GM21786 (cell line): Measurements from ENCODE around the gene MEIS2.

Experiments used
- ATAC-seq: cut with Tn5 transposase; IDR thresholded peaks from one replicate; pipeline ENCODE4 v1.9.1; 2021; ENCODE audit not compliant: unreplicated experiment

MEIS2 gene

DNA sequence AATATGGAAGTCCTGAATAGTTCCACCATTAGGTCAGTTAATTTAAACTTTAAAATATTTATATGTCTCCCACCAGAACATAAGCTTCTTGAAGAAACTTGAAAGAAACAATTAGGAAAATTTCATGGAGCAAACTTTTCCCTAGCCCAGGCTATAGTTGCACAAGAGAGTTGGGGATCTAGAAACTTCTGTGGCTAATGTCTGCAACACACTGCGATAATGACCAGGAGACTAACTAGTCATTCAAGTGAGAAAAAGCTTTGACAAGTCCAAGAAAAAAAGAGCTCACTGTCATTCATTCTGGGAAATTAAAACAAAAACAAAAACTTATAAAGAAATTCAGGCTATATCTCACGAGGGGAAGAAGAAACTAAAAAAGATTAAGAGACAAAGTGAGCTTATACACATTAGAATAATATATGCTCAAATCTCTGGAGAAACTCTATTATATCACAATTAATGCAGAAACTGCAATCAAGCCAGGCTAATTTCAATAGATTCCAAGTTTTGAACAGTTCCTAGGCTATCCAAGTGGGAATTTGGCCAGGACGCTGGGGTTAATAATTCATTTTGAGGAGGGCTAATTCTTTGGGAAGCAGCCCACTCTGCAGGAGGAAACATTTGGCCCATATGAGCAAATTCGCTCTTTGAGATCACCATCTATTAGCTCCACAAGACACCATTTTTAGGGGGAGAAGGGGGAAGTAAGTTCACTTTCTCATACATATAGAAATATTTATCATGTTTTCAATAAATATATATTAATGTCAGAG lies 134.6 kb downstream of the MEIS2 start:
- no peak for ATAC-seq

DNA sequence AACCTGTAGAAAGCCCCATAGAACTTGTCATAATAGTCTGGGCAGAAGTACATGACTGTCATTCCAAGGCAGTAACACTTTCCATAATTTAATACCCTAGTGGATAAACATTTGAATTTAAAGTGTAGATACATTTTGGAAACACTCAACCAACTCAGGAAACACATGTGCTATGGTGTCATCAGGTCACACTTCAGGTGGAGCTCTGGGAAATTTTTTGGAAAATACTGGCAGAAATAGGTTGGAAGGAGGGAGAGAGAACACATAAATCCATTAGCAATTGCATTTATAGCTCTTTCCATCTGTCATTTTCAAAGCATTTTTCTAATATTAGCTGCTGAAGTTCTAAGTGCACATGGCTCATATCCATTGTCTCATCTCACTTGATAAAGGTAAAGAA lies 135.7 kb downstream of the MEIS2 start:
- no peak for ATAC-seq

DNA sequence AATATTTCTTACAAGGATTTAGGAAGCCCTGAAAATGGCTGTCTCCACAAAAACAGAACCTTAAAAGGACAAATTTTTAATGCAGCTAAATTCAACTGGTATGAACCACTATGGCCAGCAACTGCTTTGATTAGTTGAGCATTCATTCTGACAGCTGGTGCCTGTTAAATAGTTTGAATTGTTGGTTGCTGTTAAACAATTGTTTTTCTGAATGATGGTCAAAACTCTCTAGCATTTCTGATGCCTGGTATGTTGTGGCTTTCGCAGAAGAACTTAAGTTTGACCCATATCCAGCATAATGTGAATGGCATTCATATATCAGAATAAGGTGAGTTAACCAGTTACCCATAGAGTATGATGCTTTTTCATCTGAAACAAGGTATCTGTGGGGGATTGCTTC lies 138.4 kb downstream of the MEIS2 start:
- no peak for ATAC-seq

DNA sequence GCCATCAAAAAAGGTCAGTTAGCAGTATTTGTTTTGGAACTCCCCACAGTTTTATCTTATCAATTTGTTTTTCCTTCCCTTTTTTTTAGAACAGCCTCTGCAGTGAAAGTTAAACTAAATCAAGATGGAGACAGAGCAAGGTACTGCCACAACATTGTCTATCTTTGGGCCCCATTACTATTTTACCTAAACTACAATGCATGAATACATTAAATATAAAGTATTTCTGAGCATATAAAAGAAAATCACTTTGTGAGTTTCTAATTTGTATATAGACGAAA lies 139.5 kb downstream of the MEIS2 start:
- no peak for ATAC-seq

DNA sequence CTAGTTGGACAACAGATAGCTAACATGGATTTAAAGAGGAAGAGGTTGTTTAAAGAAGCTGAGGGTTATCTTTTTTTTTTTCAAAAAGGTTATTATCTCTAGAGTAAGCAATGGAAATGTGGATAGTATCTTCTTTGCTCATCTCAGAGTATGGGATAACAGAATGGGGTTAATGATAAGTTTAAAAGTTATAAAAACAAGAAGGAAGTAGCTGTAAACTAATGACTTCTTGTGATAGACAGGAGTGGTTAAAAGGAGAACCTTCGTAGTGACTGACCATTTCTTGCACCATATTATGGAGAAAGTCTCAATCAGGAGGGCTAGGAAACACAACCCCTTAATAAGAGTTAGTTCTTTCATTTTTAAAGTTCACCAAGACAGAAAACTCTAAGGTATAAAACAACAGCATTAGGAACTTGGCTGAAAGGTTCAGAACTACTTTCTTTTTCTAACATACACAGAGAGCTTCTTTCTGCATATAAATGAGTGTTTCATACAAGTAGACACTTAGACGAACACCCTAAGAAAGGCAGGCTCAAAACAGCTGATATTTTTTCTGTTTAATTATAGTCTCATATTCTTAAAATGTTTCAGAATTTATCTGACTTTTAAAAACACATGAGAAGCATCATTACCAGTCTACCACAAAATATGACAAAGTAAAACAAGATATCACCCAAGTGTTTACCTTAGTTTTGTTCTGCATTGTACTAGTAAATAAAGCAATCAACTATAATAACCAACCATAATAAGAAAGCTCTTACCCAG lies 140.0 kb downstream of the MEIS2 start:
- no peak for ATAC-seq

DNA sequence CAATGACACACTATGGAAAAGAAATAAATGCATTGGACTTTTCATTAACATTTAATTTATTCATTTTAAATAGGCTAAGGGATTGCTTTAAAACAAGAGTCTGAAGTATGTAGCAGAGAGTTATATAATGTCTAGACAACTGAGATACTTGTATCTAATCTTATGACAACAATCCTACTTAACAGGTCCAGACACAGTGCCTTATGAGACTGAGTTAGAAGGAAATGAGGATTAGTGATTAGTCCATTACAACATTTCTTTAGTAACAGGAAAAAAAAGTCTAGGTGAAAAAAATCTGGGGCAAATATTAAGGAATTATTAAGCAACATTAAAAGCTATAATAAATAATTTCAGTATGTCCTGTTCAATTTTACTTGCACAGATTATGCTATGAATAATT lies 140.6 kb downstream of the MEIS2 start:
- no peak for ATAC-seq

DNA sequence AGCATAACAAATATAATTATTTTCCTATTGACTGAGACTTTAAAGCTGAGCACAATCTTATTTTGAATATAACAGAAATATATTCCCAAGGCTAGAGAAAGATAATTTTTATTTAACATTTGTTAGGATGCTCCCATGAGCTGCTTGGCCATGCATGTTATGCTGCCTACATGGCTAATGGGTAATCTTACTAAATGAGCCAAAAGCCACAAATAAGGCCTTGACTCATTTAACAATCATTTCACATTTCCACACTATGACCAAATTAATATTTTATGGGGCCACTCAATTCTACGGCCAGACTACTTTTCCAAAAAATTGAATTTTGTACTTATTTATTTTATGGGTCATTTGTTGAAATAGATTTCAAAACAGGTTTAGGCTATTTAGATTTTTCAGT lies 141.7 kb downstream of the MEIS2 start:
- ATAC-seq = no peak

DNA sequence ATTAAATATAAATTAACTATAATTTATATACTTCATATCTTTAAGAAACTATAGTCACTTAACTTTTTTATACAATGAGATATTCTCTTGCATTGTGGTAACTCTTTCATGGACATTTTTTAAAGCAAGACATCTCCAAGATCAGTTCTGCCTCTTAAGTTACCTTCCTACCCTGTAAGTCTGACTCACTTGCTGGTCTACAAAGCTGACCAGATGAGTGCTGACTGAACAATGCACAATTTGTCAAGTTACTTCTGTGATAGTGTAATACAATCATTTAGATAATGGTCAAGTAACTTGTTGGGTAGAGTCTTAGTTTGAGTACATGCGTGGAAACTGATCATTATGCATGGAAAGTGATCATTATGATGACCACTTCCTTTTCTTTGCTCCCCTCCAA lies 145.9 kb downstream of the MEIS2 start:
- no peak for ATAC-seq

DNA sequence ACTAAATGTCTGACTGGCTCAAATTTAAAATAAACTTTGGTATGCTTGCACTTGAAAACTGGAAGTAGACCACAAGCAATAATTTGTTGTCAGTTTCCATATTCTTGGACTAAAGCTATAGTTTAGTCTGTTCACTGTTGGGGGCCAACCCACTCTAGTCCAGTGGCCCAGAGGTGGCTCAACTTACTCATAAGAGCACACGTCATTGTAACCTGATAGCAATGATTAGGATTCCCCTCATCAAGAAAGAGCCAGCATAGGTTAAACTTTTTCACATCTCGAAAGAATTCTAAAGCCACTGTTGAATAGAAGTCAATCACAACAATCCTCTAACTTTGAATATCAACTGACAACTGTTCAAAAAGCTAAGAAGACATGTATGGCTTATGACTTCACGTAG lies 147.0 kb downstream of the MEIS2 start:
- ATAC-seq = no peak

DNA sequence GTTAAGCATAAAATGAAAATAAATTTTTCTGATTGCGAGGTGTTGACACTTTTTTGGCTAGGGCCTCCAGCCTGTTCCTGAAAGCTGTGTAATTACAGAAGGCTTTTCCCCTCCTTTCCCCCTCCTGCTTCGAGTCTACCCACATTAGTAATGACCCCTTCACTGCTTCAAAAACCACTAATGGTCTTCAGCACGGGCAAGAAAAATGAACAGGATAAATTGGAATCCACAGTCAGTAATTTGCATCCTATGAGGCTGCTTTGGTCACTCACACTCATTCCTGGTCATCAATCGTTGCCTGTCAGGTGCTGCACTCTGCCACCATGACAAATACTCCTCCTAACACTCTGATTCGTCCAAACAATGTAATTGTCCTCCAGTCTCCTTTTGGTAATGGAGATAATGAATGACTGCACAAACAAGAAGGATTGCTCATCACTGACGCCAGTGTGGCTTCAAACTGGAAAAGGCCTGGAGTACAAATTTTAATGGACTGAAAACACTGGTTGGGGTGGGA lies 148.6 kb downstream of the MEIS2 start:
- no peak for ATAC-seq

DNA sequence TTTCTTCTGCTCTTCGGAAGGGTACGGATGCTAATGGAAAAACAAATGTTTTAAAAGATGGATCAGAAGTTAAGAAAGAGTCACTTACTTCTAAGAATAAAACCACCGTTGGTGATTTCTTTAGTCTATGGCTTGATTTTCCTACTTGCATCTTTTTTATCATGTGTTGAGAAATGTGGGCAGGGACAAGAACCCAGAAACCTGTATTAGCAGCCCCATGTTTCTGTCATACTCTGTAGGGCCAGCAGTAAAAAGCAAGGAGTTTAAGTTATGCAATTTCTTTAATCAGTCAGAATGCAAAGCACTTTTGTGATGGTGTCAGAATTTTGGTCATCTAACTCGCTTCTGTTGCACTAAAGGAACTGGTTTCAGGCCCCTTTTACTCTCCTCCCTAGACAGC lies 150.0 kb downstream of the MEIS2 start:
- no peak for ATAC-seq

DNA sequence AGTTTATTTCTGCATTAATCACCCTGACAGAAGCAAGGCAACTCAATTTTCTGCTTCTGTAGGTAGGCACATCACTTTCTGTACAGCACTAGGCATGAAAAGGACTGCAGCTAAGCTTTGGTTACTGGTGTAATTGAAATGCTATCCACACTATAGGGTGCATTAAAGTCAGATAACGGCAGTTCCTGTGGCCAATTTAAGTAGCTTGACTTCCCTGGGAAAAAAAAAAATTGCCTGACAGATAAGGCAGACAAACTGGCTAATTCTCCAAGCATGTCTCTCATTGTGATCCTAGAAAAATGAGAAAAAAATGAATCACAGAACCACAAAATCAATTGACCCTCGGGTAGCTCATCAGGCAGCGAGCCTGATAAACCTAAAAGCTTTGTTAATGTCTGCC lies 151.4 kb downstream of the MEIS2 start:
- no peak for ATAC-seq

DNA sequence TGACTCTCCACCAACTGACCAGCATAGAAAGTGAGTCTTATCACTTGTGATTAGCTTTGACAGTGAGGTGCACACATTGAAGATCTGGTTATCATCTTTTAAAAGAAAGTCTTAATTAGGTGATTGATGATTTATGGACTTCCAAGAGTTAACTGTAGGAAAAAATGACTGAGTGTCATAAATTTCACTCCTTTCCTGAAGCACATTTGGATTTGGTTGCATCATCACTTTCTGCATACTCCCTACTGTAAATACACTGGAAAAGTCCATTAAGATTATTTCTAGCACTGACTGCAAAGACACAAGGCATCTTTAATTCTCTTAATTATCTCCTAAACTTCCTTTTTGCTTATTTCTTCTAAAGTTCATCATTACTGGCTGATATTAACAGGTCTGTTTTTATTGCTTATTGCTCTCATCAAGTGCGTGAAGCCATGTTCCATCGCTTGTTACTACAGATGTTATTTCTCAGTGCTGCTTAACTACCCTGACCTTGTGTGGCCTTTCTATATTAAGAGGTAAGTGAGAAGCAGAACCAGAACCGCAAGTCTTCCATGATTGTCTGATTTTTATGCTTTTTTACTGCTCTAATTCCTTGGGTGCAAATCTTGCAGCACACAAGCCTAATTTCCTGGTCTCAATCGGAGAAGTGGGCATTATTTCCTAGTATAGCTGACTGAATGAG lies 153.2 kb downstream of the MEIS2 start:
- ATAC-seq = no peak

DNA sequence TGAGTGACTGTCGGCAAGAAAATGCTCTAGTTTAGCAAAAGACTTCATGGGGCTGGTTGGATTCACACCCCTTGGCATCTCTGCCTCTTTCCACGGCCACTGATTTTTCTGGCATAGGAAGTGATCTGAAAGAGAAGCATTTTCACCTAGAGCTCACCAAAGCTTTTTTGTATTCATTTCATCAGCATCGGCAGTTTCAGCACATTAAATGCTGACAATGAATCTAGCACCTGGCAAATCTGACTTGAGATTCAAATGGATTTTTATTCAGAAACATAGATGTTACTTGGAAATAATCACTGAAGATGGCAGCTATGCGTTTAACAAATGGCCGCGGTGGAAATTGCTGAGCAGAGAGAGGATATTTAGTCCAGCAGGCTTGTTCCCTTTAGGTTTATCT lies 155.9 kb downstream of the MEIS2 start:
- ATAC-seq = no peak

DNA sequence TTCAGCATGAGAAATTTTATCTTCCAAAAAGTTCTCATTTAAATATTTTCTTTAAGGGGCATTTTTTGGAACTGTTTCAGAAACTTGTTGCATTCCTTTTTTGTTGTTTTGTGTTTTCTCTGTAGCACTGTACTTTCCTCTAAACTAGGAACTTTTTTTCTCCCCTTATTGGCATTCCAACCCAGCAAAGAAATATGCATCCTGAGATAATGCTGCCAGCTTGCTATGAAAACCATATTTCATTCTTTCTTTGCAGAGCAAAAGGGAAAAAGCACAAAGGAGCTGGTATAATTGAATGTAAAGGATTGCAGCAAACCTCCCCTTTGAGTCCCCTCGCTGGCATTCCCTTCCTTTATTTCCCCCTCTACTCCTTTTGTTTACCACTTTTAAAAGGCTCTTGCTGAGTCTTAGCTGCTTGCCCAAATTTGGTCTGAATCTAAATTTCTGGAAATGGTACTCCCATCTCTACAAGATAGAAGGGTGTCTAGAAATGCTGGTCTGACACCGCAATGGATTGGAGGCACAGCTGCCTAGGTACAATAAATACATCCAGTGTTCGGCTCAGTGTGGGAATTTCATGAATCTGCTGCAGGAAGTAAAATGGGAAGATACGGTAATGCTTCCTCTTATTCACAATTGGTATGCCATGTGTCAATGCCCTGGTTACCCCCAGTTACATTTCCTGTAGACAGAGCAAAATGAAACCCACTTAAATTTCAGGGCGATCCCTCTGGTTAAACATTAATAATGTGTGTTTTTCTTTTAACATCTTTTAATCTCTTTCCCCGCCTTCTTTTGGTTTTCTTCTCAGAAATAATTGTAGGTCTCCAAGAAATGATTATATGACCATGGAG lies 156.6 kb downstream of the MEIS2 start:
- ATAC-seq = no peak

DNA sequence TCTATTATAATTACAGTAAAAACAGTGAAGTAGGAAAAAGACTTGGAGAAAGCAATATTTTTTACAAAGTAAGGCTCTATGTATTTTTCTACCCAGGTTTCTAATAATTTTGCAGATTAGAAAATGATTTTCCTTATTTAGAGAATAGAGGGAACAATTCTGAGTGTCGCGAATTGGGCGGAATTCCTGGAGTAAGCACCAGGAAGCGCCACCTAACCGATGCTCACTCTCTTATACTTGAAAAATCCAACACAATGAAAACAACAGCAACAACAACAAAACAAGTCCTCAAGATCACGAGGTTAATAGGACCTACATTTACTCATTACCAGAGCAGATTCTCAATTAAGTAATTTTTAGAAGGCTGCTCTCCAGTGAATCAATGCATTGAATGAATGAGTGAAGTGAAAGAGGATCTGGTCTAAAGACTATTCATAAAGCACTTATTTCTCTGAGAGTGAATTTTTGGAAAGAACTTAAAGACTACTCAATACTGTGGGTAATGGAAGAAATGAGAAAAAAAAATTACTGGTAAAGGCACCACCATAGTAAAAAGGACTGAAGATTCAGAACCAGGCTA lies 158.0 kb downstream of the MEIS2 start:
- ATAC-seq = no peak

DNA sequence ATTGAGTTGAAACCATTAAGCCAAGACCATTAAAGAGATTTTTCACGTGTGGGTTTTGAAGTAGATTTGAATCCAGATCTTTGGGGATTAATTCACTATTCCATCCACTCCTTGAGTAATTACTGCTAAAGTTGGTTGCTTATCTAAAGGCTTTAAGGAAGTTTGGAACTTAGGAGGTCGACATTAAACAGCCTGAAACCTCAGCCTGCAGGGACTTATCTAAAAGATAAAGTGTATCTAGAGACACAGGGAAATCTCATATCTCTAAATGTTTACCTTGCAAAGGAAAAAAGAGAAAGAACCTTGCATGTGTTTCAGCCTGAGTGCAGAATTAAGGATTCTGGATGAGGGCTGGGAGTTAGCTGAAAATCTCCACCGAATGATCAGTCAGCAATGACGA lies 158.6 kb downstream of the MEIS2 start:
- no peak for ATAC-seq

DNA sequence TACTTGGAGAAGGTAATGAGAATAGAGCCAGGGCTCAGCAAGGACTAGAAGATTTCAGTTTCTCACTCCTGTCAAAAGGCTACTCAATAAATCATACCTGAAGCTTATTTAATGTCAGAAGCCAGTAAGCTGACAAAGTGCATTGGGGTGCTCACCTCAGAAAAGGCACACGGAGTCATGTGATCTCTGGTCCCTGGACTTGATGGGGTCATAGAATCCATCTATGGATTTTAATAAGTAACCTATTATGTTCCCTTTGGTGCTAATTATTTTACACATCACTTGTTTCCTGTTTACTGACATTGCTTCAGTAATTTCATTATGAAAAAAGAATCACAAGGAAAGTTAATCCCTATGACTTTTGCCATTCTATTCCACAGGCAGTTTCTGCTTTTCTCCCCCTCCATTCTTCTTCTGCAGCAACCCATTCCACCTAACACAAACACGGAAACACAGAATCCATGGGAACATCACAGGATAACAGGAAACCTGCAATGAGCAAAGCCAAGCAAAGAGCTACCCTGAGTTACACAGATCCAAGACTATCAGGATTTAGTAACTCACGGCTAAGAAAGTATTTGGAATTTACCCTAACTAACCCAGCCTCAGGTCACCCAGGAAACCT lies 159.6 kb downstream of the MEIS2 start:
- ATAC-seq = no peak

DNA sequence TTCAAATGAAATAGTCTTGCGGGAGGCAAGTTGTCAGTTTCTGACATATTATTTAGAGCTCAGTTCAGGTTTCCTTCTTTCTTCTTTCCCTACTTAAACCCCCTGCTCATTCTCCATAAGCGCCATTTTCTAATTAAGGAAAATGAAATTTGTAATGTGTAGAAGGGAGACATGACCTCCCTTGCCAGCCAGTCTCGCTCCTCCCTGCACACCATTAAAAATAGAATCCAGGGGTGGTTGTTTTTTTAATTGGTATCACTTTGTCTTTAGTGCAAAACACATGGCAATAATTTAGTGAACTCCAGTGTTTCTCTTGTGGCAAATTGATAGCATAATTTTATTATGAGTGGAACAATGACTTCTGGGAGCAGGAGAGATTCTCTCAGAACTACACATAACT lies 160.1 kb downstream of the MEIS2 start:
- no peak for ATAC-seq

DNA sequence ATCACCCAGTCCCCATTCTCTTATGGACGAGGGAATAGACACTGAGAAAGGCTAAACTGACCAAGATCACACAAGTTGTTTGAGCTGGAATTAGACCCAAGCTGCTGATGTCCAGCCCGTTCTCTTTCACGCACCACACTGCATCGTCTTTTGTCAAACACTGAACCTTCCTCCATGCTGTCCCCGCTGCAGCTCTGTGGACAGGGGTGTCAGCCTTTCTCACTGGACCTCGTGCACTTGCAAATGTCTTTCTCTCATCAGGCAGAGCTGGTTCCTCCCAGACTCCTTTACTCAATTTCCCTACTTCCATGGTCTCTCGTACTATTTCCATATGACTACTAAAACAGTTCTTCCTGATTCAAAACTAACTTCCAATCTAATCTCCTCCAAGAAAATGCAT lies 161.6 kb downstream of the MEIS2 start:
- no peak for ATAC-seq
